HCT116 (cell line): ENCODE data around the gene PLCB4. TPM values are rescaled to one million over a fixed set of nuclear protein-coding genes. Genes with fewer than 3 reads are reported as not detected.

Experiments used
- ATAC-seq: fragments of 200-7000 bp; cut with Tn5 transposase; 2 replicates; pipeline ENCODE4 v1.9.1; 2020; ENCODE audit warnings: mild to moderate bottlenecking, moderate library complexity
- BruUV-seq: library from RNA; stranded (reverse); fragments of 400-500 nt; replicated peaks from 2 replicates; lab custom pipeline; 2021; lab: Mats Ljungman, UMichigan
- CTCF ChIA-PET: fragments of 300-600 bp; sonication (Branson Sonifier 250); formaldehyde crosslinking; loops from one replicate; lab custom pipeline; 2021; ENCODE audit warnings: antibody characterized with exemption; lab: Charles Lee
- POLR2A ChIA-PET: fragments of 300-600, 350-600 bp; sonication (Branson Sonifier 250); formaldehyde crosslinking; loops from one replicate; lab custom pipeline; 2021; ENCODE audit warnings: antibody characterized with exemption; lab: Charles Lee
- RAD21 ChIA-PET, 2 experiments: fragments of 300-600 bp; sonication (Branson Sonifier 250); formaldehyde crosslinking; loops; one replicate each; lab custom pipeline; 2023; ENCODE audit warnings: low total read pairs in 2 of 2; ENCODE audit not compliant: uncharacterized antibody in 2 of 2, unreplicated experiment in 2 of 2, low non-redundant PET in 1 of 2; lab: Charles Lee
- DNase-seq: peaks from one replicate; pipeline ENCODE4 v3.0.0-alpha.2; 2010; ENCODE audit warnings: low read depth, low spot score
- H2AFZ ChIP-seq: fragments of 200-600 bp; shearing (Covaris generic), sonication (generic); 2 replicates; pipeline ENCODE4 v1.6.1; 2017; ENCODE audit warnings: low read depth, mixed run types, mixed read lengths, antibody characterized with exemption, low read length; ENCODE audit not compliant: poor library complexity, severe bottlenecking
- H3K27ac ChIP-seq: 2 replicates; pipeline ENCODE4 v1.5.1; 2012; ENCODE audit warnings: low read depth, low read length
- H3K27me3 ChIP-seq: fragments of 200-600 bp; sonication (generic); 2 replicates; pipeline ENCODE4 v1.6.1; 2016; ENCODE audit warnings: mixed run types, low read length, mixed read lengths; ENCODE audit not compliant: insufficient read depth
- H3K36me3 ChIP-seq, 2 experiments: fragments of 200-500 bp in 1 of 2; fragments of 200-600 bp in 1 of 2; sonication (Bioruptor generic) in 1 of 2; sonication (generic) in 1 of 2; 2 replicates each; pipeline versions ENCODE4 v1.5.1 to v1.6.1; 2014 to 2016; ENCODE audit warnings: low read length in 2 of 2, inconsistent platforms in 1 of 2, mixed read lengths in 1 of 2, mixed run types in 1 of 2; ENCODE audit not compliant: insufficient read depth in 2 of 2, control insufficient read depth in 1 of 2
- H3K4me1 ChIP-seq, 2 experiments: fragments of 200-600 bp in 1 of 2; sonication (generic) in 1 of 2; 2 replicates each; pipeline versions ENCODE4 v1.5.1 to v1.6.1; 2012 to 2017; ENCODE audit warnings: low read length in 2 of 2, inconsistent platforms in 1 of 2, mild to moderate bottlenecking in 1 of 2, mixed read lengths in 1 of 2, mixed run types in 1 of 2, moderate library complexity in 1 of 2; ENCODE audit not compliant: insufficient read depth in 2 of 2, control insufficient read depth in 1 of 2
- H3K4me2 ChIP-seq: fragments of 200-600 bp; sonication (generic); 2 replicates; pipeline ENCODE4 v1.6.1; 2017; ENCODE audit warnings: mixed run types, low read length, mixed read lengths
- H3K4me3 ChIP-seq, 2 experiments: fragments of 200-600 bp in 1 of 2; sonication (generic) in 1 of 2; replicated peaks in 1 of 2; 2 replicates each; pipeline ENCODE4 v1.5.1; 2011 to 2016; ENCODE audit warnings: low read length in 2 of 2, control low read depth in 1 of 2, low read depth in 1 of 2, mild to moderate bottlenecking in 1 of 2, mixed read lengths in 1 of 2, mixed run types in 1 of 2
- H3K79me2 ChIP-seq: fragments of 200-600 bp; sonication (generic); 2 replicates; pipeline ENCODE4 v1.6.1; 2017; ENCODE audit warnings: mild to moderate bottlenecking, mixed run types, low read length, moderate library complexity, mixed read lengths; ENCODE audit not compliant: insufficient read depth
- H3K9ac ChIP-seq: fragments of 200-600 bp; sonication (generic); 2 replicates; pipeline ENCODE4 v1.6.1; 2016; ENCODE audit warnings: low read length, mixed read lengths
- H3K9me2 ChIP-seq: fragments of 200-600 bp; sonication (generic), shearing (Covaris generic); 2 replicates; pipeline ENCODE4 v1.6.1; 2017; ENCODE audit warnings: mixed run types, mild to moderate bottlenecking, moderate library complexity; ENCODE audit not compliant: insufficient read depth
- H3K9me3 ChIP-seq, 2 experiments: fragments of 200-500 bp in 1 of 2; fragments of 200-600 bp in 1 of 2; sonication (Bioruptor generic) in 1 of 2; sonication (generic) in 1 of 2; 2 replicates each; pipeline ENCODE4 v1.6.1; 2014 to 2017; ENCODE audit warnings: low read length in 2 of 2, mixed read lengths in 2 of 2, inconsistent platforms in 1 of 2, low read depth in 1 of 2, mild to moderate bottlenecking in 1 of 2, mixed run types in 1 of 2, moderate library complexity in 1 of 2; ENCODE audit not compliant: control insufficient read depth in 1 of 2, insufficient read depth in 1 of 2
- H4K20me1 ChIP-seq: fragments of 200-600 bp; sonication (generic), shearing (Covaris generic); 2 replicates; pipeline ENCODE4 v1.6.1; 2017; ENCODE audit warnings: mixed run types, mild to moderate bottlenecking, moderate library complexity; ENCODE audit not compliant: insufficient read depth
- ATF3 ChIP-seq: IDR thresholded peaks from 2 replicates; pipeline ENCODE4 v1.6.1; 2012
- CEBPB ChIP-seq: IDR thresholded peaks from 2 replicates; pipeline ENCODE4 v1.6.1; 2012; ENCODE audit warnings: low read depth
- CTCF ChIP-seq, 3 experiments: fragments of 200-600 bp in 1 of 3; sonication (generic) in 1 of 3; IDR thresholded peaks in 2 of 3; conservative IDR thresholded peaks in 1 of 3; 2 replicates each; pipeline ENCODE4 v1.5.1; 2012 to 2017; ENCODE audit warnings: low read depth in 2 of 3, low read length in 2 of 3, antibody characterized with exemption in 1 of 3, borderline replicate concordance in 1 of 3, control low read depth in 1 of 3, mild to moderate bottlenecking in 1 of 3, mixed read lengths in 1 of 3, mixed run types in 1 of 3, moderate library complexity in 1 of 3; ENCODE audit not compliant: insufficient read depth in 1 of 3
- EGR1 ChIP-seq: IDR thresholded peaks from 2 replicates; pipeline ENCODE4 v1.6.1; 2012; ENCODE audit warnings: low read depth
- EZH2phosphoT487 ChIP-seq: fragments of 200-600 bp; IDR thresholded peaks from 2 replicates; pipeline ENCODE4 v1.6.1; 2018; ENCODE audit warnings: antibody characterized with exemption, borderline replicate concordance
- MAX ChIP-seq: IDR thresholded peaks from 2 replicates; pipeline ENCODE4 v1.6.1; 2012
- POLR2A ChIP-seq: IDR thresholded peaks from 2 replicates; pipeline ENCODE4 v1.7.0; 2011; ENCODE audit warnings: borderline replicate concordance; ENCODE audit not compliant: insufficient read depth, insufficient read length; ENCODE audit errors: extremely low read depth
- POLR2AphosphoS5 ChIP-seq: IDR thresholded peaks from 2 replicates; pipeline ENCODE4 v1.6.1; 2011; ENCODE audit warnings: mild to moderate bottlenecking, low read depth, low read length, moderate library complexity
- SRF ChIP-seq: IDR thresholded peaks from 2 replicates; pipeline ENCODE4 v1.6.1; 2012; ENCODE audit warnings: low read depth
- YY1 ChIP-seq: IDR thresholded peaks from 2 replicates; pipeline ENCODE4 v1.6.1; 2011; ENCODE audit warnings: low read length, low read depth, moderate library complexity, mild to moderate bottlenecking; ENCODE audit not compliant: insufficient replicate concordance; ENCODE audit errors: extremely low read depth
- ZBTB33 ChIP-seq: IDR thresholded peaks from 2 replicates; pipeline ENCODE4 v1.6.1; 2011; ENCODE audit warnings: mild to moderate bottlenecking, low read length, moderate library complexity; ENCODE audit not compliant: insufficient replicate concordance; ENCODE audit errors: extremely low read depth
- ZFX ChIP-seq: fragments of 450-650 bp; IDR thresholded peaks from 2 replicates; pipeline ENCODE4 v1.6.1; 2017
- ZNF274 ChIP-seq: fragments of 200-500 bp; sonication (Bioruptor generic); IDR thresholded peaks from 2 replicates; pipeline ENCODE4 v1.6.1; 2014; ENCODE audit warnings: mild to moderate bottlenecking, low read depth, low read length, inconsistent platforms
- intact Hi-C: fragments of 100-400 bp; cut with micrococcal nuclease; formaldehyde crosslinking; loops from 2 replicates; pipeline ENCODE4 v1.10.0; 2022
- total RNA-seq: library from RNA; stranded (reverse); gene quantifications from one replicate; pipeline ENCODE4 v1.2.1, GENCODE V29; 2021; ENCODE audit not compliant: unreplicated experiment

PLCB4 gene
- total RNA-seq, 1 experiment from 2014 or later: 2.5 TPM

- no peak overlapping the region for H2AFZ ChIP-seq
- H3K27ac ChIP-seq: no peak overlapping the region
- POLR2A ChIA-PET: no interaction called here
- H3K9me2 ChIP-seq: no peaks in the 10 kb centered on the region
- BruUV-seq: no TSS peak
- ATAC-seq: no peak
- no peak for DNase-seq
- H3K4me2 ChIP-seq: no peak overlapping the region
- H3K4me1 ChIP-seq: peaks cover 5 to 7% of the 10 kb centered on the region in 2 experiments
- H3K36me3 ChIP-seq: no peaks in the 10 kb centered on the region
- no peaks in the 10 kb centered on the region for H3K79me2 ChIP-seq
- no peaks in the 10 kb centered on the region for H4K20me1 ChIP-seq
- no peak for TF ChIP-seq CTCF (IDR thresholded peaks at IDR 0.05 in 2 of 3, conservative IDR thresholded peaks at IDR 0.05 in 1 of 3; ENCODE audit: borderline replicate concordance in 1 of 3, insufficient read depth in 1 of 3, low read depth in 2 of 3, low read length in 2 of 3)
- no peak for TF ChIP-seq ATF3
- no peak for TF ChIP-seq ZBTB33
- TF ChIP-seq POLR2AphosphoS5: no peak
- TF ChIP-seq ZFX: no peak
- TF ChIP-seq SRF: no peak
- no peak for TF ChIP-seq YY1
- TF ChIP-seq EGR1: no peak
- no peak for TF ChIP-seq EZH2phosphoT487
- TF ChIP-seq CEBPB: no peak
- no peak for TF ChIP-seq MAX
- TF ChIP-seq POLR2A: no peak
- no peak for TF ChIP-seq ZNF274
- TF ChIP-seq, all 23 proteins: peak for 0
- Histone ChIP-seq H3K9ac (no peak overlapping the region), H3K9me3 (no peaks in the 10 kb centered on the region), H3K27me3 (no peaks in the 10 kb centered on the region), H3K4me3 (no peak overlapping the region)
- ChIA-PET CTCF (no interaction called here), RAD21 (no interaction called here)
- intact Hi-C loops: no loop called here
Measured at GRCh38 chr20:9223296-9223695, 154.4 kb downstream of the PLCB4 start.
